HG03521 (cell line): ENCODE results near the gene THOC5.

Source experiments
- ATAC-seq: cut with Tn5 transposase; IDR thresholded peaks from one replicate; pipeline ENCODE4 v1.9.1; 2021; ENCODE audit warnings: mild to moderate bottlenecking, moderate library complexity; ENCODE audit not compliant: unreplicated experiment

The THOC5 gene

GRCh38 chr22:29478326-29479276 is 75.0 kb downstream of the THOC5 start:
- ATAC-seq = no peak

GRCh38 chr22:29477723-29478318 is 75.7 kb downstream of the THOC5 start:
- no peak for ATAC-seq

GRCh38 chr22:29476116-29476515 is 77.4 kb downstream of the THOC5 start:
- no peak for ATAC-seq

- no peak for ATAC-seq
Measured at GRCh38 chr22:29475550-29475949, 78.0 kb downstream of the THOC5 start.

GRCh38 chr22:29473001-29473400 is 80.6 kb downstream of the THOC5 start:
- ATAC-seq = no peak

DNA sequence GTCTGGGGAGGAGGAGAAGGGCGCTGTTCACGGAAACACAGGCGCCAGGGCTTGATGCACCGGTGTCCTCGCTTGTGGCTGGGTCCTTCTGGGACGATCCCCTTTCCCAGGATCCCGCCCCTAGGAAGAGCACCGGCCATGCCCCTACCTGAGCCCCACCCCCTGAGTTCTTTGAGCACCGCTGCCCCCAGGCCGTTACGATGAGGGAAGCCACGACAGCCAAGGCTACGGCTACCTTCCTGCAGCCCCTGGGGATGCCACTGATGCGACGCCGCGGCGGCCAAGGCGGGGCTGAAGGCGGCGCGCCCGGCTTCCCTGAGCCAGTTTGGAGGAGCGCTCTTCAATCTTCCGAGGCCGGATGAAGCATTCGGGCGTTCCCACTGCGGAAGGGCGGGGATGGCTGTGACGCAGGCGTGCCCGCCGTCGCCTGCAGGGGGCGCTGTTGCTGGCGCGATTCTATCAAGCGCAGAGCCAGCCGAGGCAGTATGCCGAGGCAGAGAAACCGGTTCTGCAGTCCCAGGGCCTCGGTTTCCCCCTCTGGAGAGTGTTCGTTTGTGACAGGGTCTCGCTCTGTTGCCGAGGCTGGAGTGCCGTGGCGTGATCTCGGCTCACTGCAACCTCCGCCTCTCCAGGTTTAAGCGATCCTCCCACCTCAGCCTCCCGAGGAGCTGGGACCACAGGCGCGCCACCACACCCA is 83.2 kb downstream of the THOC5 start:
- no peak for ATAC-seq

GRCh38 chr22:29469755-29470154 is 83.8 kb downstream of the THOC5 start:
- no peak for ATAC-seq

- ATAC-seq = no peak
Measured at GRCh38 chr22:29464581-29464980, 89.0 kb downstream of the THOC5 start.

- no peak for ATAC-seq
Measured at GRCh38 chr22:29463629-29464028, 89.9 kb downstream of the THOC5 start.

GRCh38 chr22:29461263-29461662 is 92.3 kb downstream of the THOC5 start:
- no peak for ATAC-seq

GRCh38 chr22:29459773-29460172 is 93.8 kb downstream of the THOC5 start:
- ATAC-seq = no peak

DNA sequence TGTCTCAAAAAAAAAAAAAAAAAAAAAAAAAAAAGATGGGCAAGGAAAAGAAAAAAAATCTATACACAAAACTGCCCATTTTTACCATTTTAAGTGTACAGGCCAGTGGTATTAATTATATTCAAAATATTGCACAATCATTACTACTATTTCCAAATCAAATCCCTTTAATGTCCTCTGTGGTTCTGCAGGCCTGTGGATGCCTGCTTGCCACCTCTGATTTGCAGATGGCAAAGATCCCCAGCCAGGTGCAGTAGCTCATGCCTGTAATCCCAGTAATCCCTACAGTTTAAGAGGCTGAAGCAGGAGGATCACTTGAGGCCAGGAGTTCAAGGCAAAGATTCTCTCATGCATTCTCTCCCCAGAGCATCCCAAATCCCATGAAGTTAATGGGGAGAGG is 95.0 kb downstream of the THOC5 start:
- ATAC-seq = no peak

- no peak for ATAC-seq
Measured at GRCh38 chr22:29457730-29458129, 95.8 kb downstream of the THOC5 start.

DNA sequence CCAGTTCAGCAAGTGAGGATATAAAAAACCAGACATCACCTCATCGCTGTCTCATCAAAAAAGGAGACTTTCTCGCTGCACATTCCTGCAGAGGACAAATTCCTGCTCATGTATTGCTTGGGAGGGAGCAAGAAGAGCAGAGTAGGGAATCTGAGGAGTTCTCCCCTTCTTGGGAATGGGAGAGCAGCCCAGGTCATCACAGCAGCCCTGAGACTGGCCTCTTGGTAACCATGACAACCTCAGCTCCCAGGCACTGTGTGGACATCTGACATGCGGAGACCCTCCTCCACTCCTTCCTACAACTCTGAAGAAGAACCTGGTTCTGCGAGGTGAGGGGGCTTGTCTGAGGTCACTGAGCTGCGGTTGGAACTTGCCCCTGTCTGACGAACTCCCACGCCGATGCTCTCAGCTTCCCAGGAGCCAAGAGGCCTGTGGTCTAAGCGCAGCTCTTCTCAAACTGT is 97.3 kb downstream of the THOC5 start:
- ATAC-seq = no peak
